Activated CD8-positive, alpha-beta memory T cell treated with anti-CD3 and anti-CD28 coated beads, Interleukin-2, amount 50 U/mL, for 24 hours (primary cell): ENCODE results near the gene TSPAN4.

Experiments used
- DNase-seq: peaks from one replicate; pipeline ENCODE4 v3.0.0-alpha.2; 2020; ENCODE audit errors: extremely low read depth

Gene TSPAN4

DNA sequence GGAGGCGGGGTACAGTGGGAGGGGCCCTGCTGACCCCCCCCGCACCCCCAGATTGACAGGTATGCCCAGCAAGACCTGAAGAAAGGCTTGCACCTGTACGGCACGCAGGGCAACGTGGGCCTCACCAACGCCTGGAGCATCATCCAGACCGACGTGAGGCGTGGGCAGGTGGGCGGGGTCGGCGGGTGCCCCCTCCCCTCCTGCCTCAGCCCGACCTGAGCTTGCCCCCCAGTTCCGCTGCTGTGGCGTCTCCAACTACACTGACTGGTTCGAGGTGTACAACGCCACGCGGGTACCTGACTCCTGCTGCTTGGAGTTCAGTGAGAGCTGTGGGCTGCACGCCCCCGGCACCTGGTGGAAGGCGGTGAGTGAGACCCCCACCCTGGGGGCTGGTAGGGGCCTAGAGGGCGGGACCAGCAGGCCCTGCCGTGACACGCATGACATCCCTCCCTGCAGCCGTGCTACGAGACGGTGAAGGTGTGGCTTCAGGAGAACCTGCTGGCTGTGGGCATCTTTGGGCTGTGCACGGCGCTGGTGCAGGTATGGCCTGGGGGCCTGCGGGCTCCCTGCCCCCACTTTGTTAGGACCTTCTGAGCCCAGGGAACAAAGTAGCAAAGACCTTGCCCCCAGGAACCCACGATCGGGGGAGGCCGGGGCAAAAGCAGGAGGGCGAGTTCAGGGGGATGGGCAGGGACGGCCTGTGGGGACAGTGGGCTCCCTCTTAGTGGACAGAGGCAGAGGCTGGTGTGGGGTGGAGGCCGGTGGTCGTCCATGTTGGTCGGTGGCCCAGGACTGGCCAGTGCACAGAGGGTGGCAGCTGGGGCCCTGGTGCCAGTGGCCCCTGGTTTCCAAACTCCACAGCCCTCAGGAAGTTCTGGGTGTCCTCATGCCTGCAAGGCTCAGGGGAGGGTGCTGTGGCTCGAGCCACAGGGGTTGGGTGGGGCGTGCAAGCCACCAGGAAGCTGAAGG lies 23.1 kb downstream of the TSPAN4 start:
- no peak for DNase-seq

DNA sequence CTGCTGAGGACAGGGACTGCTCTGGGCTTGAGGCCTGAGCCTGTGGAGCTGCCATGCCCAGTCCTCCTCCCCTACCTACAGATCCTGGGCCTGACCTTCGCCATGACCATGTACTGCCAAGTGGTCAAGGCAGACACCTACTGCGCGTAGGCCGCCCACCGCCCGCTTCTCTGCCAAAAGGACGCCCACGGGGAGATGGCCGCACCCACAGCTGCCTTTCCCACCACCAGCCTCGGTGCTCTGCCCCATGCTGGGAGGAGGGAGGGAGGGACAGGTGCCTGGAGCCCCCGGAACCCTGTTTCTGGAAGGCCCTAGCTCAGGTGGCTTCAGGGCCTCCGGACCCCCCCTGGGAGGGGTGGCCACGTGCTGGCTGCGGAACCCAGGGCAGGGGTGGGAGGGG lies 23.8 kb downstream of the TSPAN4 start:
- DNase-seq, result no peak

DNA sequence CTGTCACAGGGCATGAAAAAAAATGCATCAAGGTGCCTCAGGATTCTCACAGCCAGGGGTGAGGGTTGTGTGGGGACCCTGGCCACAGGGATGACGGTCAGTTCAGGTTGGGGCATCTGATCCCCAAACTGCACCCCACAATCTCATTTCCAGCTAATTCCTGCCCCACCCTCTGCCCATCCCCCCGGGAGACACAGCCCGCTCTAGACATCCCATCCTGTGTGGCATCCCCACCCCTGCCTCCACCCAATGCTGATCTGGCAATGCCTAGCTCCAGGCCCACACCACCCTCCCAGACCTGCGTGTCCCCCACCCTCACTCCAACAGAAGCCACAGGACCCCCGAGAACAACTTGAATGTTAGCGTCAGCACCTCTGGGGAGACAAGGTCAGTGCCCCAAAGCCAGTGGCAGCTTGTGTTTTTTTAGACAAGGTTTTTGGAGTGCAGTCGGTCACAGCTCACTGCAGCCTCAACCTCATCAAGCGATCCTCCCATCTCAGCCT lies 25.3 kb downstream of the TSPAN4 start:
- DNase-seq, result no peak

DNA sequence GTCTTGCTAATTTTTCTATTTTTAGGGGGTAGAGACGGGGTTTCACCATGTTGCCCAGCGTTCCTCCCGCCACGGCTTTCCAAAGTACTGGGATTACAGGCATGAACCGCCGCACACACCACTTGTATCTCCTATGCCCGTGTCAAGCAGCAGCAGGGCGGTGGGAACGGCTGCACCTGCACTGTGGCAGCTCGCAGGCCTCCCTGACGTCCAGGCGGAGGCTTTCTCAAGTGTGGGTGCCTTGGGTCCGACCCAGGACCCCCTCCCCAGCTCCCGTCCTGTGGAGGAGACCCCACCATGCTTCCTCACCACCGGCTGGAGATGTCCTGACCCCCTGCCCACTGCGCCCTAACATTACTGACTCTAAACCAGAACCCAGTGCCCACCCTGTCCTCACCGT lies 25.7 kb downstream of the TSPAN4 start:
- DNase-seq, result no peak

DNA sequence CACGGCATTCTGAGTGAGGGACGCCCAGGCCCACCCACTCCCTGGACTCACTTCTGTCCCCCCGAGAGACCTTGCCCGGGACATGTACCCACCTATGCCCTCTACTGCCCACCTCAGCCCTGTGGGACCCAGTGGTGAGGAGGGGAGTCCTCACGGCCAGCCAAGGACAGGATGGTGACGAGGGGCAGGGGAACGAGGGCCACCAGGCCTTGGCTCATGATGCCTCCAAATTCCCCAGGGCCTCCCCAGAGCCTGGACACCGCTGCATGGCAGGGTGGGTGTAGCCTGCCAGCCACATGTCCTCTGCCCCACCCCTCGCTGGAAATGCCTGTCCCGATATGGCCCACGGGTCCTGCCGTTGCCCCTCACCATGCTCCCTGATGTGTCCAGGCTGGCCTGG lies 26.1 kb downstream of the TSPAN4 start:
- no peak for DNase-seq

DNA sequence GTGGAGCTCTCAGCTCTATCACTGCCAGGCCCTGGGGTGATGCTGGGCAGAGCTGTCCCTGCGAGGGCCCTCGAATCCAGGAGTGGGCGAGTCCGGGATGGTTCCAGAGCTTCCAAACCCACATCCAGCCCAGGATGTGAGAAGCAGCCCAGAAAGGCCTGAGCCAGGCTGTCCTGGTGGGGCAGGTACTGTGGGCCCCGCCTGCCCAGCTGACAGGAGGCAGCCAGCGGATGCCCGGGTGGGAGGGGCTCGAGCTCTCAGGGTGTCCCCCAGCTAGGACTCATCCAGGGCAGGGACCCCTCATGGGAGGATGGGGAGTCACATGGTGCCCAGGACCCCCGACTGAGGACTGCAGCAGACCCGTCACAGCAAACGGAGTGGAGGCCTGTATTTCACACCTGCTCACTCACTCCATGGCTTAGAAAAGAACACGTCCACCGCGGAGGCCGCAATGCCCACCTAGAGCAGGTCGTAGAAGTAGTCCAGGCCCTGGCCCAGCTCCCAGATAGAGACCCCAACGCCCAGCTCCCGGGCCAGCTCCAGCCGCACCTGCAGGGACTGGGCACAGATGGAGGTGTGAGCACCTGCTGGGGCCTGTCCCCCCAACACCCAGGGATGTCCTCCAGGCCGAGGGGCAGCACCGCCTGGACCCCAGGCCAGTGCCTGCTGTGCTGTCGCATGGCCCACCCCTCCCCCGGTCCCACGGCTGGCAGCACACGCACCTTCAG lies 26.9 kb downstream of the TSPAN4 start:
- DNase-seq, result no peak

DNA sequence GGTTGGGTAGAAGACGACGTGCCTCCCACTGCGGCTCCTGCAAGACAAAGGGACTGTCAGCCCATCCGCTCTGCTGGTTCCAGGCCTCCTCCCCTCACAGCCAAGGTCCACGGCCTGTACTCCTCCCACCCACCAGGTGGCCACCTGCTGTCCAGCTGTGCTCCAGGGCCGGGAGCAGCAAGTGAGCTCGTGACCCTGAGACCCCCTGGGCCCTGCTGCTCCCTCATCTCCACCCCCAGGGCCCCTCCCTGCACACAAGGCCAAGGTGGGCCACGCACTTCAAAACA lies 27.4 kb downstream of the TSPAN4 start:
- DNase-seq, result no peak

DNA sequence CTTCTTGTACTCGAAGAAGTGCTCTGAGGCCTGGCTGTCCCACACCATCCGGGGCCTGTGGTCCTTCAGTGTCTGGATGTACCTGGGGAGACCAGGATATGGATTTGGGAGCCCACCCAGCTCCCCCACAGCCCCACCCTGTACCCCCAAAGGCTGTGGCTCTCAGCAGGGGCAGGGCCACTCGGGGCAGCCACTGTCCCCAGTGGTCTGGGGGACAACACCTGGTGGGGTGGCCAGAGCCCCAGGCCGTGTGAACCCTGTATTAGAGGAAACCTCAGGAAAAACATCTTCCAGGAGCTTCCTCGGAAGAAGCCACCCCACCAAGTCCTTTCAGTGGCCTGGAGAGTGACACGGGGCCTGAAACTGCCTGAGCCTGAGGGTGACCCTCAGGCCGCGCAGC lies 27.8 kb downstream of the TSPAN4 start:
- no peak for DNase-seq

DNA sequence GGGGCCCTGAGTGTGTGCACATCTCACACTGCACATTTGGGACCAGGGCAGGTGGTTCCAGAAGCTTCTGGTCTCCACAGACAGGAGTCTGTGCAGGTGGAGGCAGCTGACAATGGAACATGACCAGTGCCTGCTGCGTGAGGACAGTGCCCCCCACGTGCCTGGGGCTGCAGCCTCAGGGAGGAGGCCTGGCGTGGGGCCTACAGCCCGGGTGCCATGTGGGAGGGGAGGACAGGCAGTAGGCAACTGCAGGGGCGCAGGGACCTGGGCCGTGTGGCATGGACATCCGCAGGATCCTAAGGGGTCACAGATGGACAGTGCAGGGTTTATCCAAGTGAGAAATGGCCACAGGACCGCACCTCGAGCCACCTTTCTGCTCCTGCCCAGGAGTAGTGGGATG lies 28.8 kb downstream of the TSPAN4 start:
- no peak for DNase-seq

DNA sequence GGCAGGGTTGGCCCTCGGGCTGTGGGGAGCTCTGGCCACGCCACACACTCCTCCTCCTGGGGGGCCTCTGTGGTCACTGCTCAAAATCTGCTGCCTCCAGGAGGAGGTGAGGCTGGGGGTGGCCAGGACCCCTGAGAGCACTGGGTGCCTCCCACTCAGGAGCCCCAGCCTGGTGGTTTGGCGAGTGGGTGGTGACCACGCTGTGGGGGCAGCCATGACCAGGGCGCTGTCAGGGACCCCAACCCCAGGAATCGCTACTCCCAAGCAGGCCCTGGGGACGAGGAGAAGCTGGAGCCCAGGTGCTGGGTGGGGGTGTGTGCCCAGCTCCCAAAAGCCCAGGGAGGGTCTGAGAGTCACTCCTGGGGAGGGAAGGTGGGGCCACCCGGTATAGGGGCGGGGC lies 30.1 kb downstream of the TSPAN4 start:
- DNase-seq, result no peak

DNA sequence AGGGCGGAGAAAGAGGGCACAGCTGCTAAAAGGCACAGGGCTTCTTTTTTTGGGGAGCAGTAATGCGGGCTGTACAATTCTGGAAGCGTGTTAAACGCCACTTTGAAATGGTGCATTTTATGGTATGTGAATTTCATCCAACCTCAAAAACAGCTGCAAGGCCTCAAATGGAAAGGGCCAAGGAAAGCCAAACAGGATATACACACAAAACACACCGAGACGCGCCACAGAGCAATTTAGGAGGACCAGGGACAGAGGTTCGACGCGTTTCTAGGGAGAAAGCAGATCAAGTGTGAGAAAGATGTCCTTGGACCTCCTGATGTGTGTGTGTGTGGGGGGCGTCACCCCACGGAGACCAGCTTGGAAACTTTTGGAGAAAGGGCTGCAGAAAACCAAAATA lies 31.1 kb downstream of the TSPAN4 start:
- no peak for DNase-seq

DNA sequence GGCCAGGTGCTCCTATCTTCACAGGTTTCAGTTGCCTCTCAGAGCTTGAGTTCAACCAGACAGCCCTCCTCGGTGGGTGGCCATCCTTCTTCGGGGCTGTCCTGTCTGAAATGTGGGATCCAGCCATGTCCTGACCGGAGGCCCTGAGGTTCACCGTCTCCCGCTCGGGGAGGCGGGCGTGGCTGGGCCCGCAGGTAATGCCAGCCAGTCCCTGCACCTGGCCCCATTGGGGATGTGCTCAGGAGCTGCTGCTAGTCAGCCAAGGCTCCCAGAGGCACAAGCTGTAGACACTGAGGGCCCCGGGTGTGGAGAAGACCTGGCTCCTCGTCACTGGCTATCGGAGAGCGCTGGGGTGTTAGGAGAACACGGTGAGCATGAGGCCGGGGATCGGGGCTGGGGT lies 32.6 kb downstream of the TSPAN4 start:
- DNase-seq, result no peak

DNA sequence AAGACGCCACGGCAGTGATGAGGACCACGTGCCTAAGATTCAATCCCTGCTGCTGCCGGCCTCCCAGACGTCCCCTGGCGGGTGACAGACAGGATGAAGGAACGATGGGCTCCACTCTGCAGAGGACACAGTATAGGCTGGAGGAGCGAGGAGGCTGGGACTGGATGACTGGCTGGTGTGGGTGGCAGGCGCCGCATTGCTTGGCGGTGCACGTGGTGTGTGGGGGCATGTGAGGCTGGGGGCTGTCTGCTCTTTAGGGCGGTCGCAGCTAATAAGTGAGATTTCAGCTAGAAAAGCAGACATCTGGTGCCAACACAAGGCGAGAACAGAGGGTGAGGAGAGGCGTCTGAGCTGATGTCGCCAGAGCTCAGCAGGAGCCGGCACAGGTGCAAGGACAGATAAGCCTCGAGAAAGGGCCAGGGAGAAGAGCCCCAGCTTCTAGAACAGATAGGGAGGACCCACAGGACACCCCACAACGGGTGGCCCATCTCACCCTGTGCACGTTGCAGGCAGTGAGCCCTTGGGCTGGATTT lies 33.2 kb downstream of the TSPAN4 start:
- DNase-seq, result no peak

GRCh38 chr11:876545-876944 lies 33.9 kb downstream of the TSPAN4 start:
- DNase-seq, result no peak

GRCh38 chr11:877565-877964 lies 34.9 kb downstream of the TSPAN4 start:
- no peak for DNase-seq

- no peak for DNase-seq
Measured at GRCh38 chr11:880447-880846, 37.8 kb downstream of the TSPAN4 start.

DNA sequence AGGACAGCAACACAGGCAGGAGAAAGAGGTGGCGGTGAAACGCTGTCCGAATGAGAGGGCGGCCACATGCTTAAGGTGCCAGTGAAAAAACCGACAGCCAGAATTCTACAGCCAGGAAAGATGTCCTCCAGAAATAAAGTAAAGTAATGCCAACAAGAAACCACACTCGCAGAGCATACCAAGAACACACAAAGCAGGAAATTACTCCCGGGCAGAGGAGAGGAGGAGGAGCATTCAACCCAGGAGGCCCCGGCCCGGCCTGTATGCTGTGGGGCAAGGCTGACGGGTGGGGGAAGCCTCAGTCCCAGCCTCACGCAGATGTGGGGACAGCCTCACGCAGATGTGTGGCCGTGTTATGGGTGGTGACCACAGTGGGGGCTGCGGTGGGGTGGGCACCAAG lies 39.9 kb downstream of the TSPAN4 start:
- no peak for DNase-seq

GRCh38 chr11:883527-883926 lies 40.9 kb downstream of the TSPAN4 start:
- no peak for DNase-seq

DNA sequence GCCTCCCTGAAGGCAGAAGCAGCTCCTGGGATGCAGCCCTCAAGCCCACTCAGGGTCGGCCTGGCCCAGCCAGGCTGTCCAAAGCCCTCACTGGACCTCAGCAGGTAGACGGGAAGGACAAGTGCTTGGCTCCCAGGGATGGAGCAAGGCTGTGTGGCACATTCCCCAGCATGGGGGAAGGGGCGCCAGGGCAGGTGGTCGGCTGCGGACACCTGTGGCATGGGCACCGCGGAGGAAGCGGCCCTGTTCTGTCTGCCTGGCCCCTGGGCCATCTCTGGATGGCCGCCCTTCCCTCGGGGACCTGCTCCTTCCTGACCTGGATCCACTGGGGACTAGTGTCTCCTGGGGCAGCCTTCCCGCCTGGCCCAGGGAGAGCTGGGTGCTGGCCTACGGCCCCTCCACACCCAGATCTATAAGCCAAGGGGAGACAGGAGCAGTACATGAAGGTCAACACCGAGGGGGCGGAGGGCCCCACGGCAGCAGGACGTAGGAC lies 42.0 kb downstream of the TSPAN4 start:
- DNase-seq, result no peak

GRCh38 chr11:886568-886967 lies 43.9 kb downstream of the TSPAN4 start:
- DNase-seq, result no peak

DNA sequence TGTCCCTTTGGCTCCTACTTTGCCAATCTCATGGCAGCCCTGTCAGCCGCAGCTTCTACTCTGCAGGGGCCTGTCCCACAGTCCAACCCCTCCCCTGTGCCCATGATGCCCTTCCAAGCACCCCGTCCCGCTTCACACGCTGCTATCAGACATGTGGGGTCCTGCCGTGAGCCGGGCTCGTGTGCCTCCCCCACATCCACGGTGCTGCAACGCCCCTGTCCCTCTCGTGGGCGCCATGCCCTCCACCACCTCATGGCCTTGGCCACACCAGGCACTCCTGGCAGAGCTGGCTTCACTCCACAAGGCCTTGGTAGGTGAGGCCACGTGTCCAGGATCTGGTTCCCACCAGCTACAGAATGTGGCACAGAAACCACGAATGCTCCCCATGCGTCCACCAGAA lies 44.9 kb downstream of the TSPAN4 start:
- no peak for DNase-seq

- DNase-seq, result no peak
Measured at GRCh38 chr11:888310-889212, 45.9 kb downstream of the TSPAN4 start.
